HepG2 (cell line): ENCODE data around the gene ABCD1. TPM values are rescaled to one million over a fixed set of nuclear protein-coding genes. Genes with fewer than 3 reads are reported as not detected.

Experiments
- ATAC-seq: fragments of 200-7000 bp; cut with Tn5 transposase; 3 replicates; pipeline ENCODE4 v1.9.1; 2020; ENCODE audit warnings: mild to moderate bottlenecking, moderate library complexity
- BruUV-seq: library from RNA; stranded (reverse); fragments of 400-500 nt; replicated peaks from 2 replicates; lab custom pipeline; 2021; lab: Mats Ljungman, UMichigan
- CTCF ChIA-PET: fragments of 300-600 bp; formaldehyde crosslinking; extraction: SDS; loops from one replicate; lab custom pipeline; 2021; ENCODE audit warnings: low total read pairs, inconsistent platforms, low intra/inter-chr PET ratio; lab: Yijun Ruan, JAX
- POLR2A ChIA-PET: fragments of 350-600 bp; sonication (Branson Sonifier 250); formaldehyde crosslinking; loops from one replicate; lab custom pipeline; 2020; ENCODE audit warnings: antibody characterized with exemption, inconsistent platforms; lab: Yijun Ruan, JAX
- DNase-seq: peaks from one replicate; pipeline ENCODE4 v3.0.0-alpha.2; 2015; ENCODE audit warnings: low spot score
- FAIRE-seq: peaks from 3 replicates; lab custom pipeline; 2011; peaks lifted over from hg19 to GRCh38; lab: Jason Lieb, UNC
- H2AFZ ChIP-seq: one replicate; pipeline ENCODE4 v1.6.1; 2011; ENCODE audit warnings: low read length, inconsistent platforms
- H3K27ac ChIP-seq: fragments of 300-600 bp; 3 replicates; pipeline ENCODE4 v1.8.0; 2011; ENCODE audit warnings: mixed run types, mild to moderate bottlenecking, mixed read lengths, low read length, inconsistent platforms; ENCODE audit not compliant: insufficient read depth; ENCODE audit errors: extremely low read length
- H3K27me3 ChIP-seq, 2 experiments: fragments of 200-600 bp in 1 of 2; 2 replicates in 1 of 2; 3 replicates in 1 of 2; pipeline versions ENCODE4 v1.6.0 to v1.8.0; 2011; ENCODE audit warnings: low read length in 2 of 2, mild to moderate bottlenecking in 2 of 2, moderate library complexity in 2 of 2, inconsistent platforms in 1 of 2; ENCODE audit not compliant: insufficient read depth in 2 of 2, control insufficient read depth in 1 of 2
- H3K36me3 ChIP-seq, 2 experiments: fragments of 200-600 bp in 1 of 2; replicated peaks in 1 of 2; 2 replicates in 1 of 2; 3 replicates in 1 of 2; pipeline versions ENCODE4 v1.5.1 to v1.8.0; 2011; ENCODE audit warnings: low read length in 2 of 2, inconsistent platforms in 1 of 2; ENCODE audit not compliant: insufficient read depth in 2 of 2, control insufficient read depth in 1 of 2
- H3K4me1 ChIP-seq: 2 replicates; pipeline ENCODE4 v1.5.1; 2012; ENCODE audit warnings: low read length, inconsistent platforms; ENCODE audit not compliant: insufficient read depth
- H3K4me2 ChIP-seq: 2 replicates; pipeline ENCODE4 v1.6.0; 2011; ENCODE audit warnings: low read depth, low read length, inconsistent platforms
- H3K4me3 ChIP-seq, 3 experiments: fragments of 200-600 bp in 1 of 3; sonication (generic), shearing (Covaris generic) in 1 of 3; replicated peaks in 1 of 3; 2 replicates each; pipeline ENCODE4 v1.5.1; 2011 to 2016; ENCODE audit warnings: low read length in 3 of 3, inconsistent platforms in 2 of 3, low read depth in 2 of 3, mild to moderate bottlenecking in 2 of 3, control low read depth in 1 of 3, mixed read lengths in 1 of 3; ENCODE audit not compliant: insufficient read depth in 1 of 3
- H3K79me2 ChIP-seq: one replicate; pipeline ENCODE4 v1.6.1; 2011; ENCODE audit warnings: low read length, inconsistent platforms; ENCODE audit not compliant: insufficient read depth
- H3K9ac ChIP-seq: 2 replicates; pipeline ENCODE4 v1.6.0; 2011; ENCODE audit warnings: mild to moderate bottlenecking, low read depth, low read length, inconsistent platforms; ENCODE audit not compliant: insufficient read depth
- H3K9me3 ChIP-seq: 2 replicates; pipeline ENCODE4 v1.5.1; 2012; ENCODE audit warnings: mild to moderate bottlenecking, low read length
- H4K20me1 ChIP-seq: 2 replicates; pipeline ENCODE4 v1.6.0; 2011; ENCODE audit warnings: inconsistent platforms, mild to moderate bottlenecking, low read length, moderate library complexity; ENCODE audit not compliant: insufficient read depth
- BHLHE40 ChIP-seq: IDR thresholded peaks from 2 replicates; pipeline ENCODE4 v1.6.1; 2011; ENCODE audit warnings: low read length, improper control_type of control experiment
- CREM ChIP-seq, 2 experiments: sonication (generic) in 1 of 2; formaldehyde crosslinking in 1 of 2; IDR thresholded peaks; 2 replicates each; pipeline versions ENCODE4 v1.4.0 to v1.6.1; 2016 to 2020; ENCODE audit warnings: antibody characterized with exemption in 1 of 2, mild to moderate bottlenecking in 1 of 2, missing genetic modification reagents in 1 of 2
- GLI4 ChIP-seq: sonication (generic); formaldehyde crosslinking; IDR thresholded peaks from 2 replicates; pipeline ENCODE4 v1.5.1; 2020; ENCODE audit warnings: missing genetic modification reagents, mild to moderate bottlenecking, moderate library complexity, borderline replicate concordance
- HOXA3 ChIP-seq: sonication (generic); formaldehyde crosslinking; IDR thresholded peaks from 2 replicates; pipeline ENCODE4 v1.5.0; 2020; ENCODE audit warnings: missing genetic modification reagents
- REPIN1 ChIP-seq: sonication (generic); formaldehyde crosslinking; IDR thresholded peaks from 2 replicates; pipeline ENCODE4 v1.8.0; 2022; ENCODE audit warnings: missing genetic modification reagents, low read depth, mild to moderate bottlenecking, borderline replicate concordance
- SALL2 ChIP-seq: sonication (generic); formaldehyde crosslinking; IDR thresholded peaks from 2 replicates; pipeline ENCODE4 v1.8.1; 2023; ENCODE audit warnings: mild to moderate bottlenecking, missing genetic modification reagents, inconsistent platforms
- SMARCE1 ChIP-seq: fragments of 450-650 bp; IDR thresholded peaks from 2 replicates; pipeline ENCODE4 v1.6.1; 2017; ENCODE audit warnings: borderline replicate concordance
- ZC3H4 ChIP-seq: sonication (generic); formaldehyde crosslinking; IDR thresholded peaks from 2 replicates; pipeline ENCODE4 v1.4.0; 2020; ENCODE audit warnings: missing genetic modification reagents, borderline replicate concordance
- ZFP62 ChIP-seq: sonication (generic); formaldehyde crosslinking; IDR thresholded peaks from 2 replicates; pipeline ENCODE4 v1.4.0; 2020; ENCODE audit warnings: missing genetic modification reagents
- ZNF549 ChIP-seq: sonication (generic); formaldehyde crosslinking; IDR thresholded peaks from 2 replicates; pipeline ENCODE4 v1.5.0; 2020; ENCODE audit warnings: missing genetic modification reagents
- ZNF724P ChIP-seq: sonication (generic); formaldehyde crosslinking; IDR thresholded peaks from 2 replicates; pipeline ENCODE4 v1.8.0; 2022; ENCODE audit warnings: missing genetic modification reagents, borderline replicate concordance
- WGBS: methylation state at CpG from one replicate; pipeline ENCODE4 v1.1.6; 2017; ENCODE audit warnings: low lambda C conversion rate; 5-methylcytosine and 5-hydroxymethylcytosine counted together
- in situ Hi-C: cut with HindIII; loops from 2 replicates; pipeline ENCODE4 v1.10.0; 2017; ENCODE audit warnings: low pct_unique_long_range_greater_than_20kb; ENCODE audit not compliant: extremely low pct_ligation_motif_present
- intact Hi-C: fragments of 100-400 bp; cut with micrococcal nuclease; formaldehyde crosslinking; loops from one replicate; pipeline ENCODE4 v1.10.0; 2022; ENCODE audit not compliant: unreplicated experiment
- polyA plus RNA-seq, 8 experiments: library from polyadenylated mRNA; depleted of rRNA in 3 of 8; stranded (reverse) in 7 of 8; unstranded in 1 of 8; fragments of >200 nt; fragmentation: Illumina TruSeq in 4 of 8; extraction: Trizol in 4 of 8; gene quantifications; 2 replicates each; pipeline versions ENCODE4 v1.2.1 to v1.2.3, GENCODE V29; 2011 to 2016; ENCODE audit warnings: low read depth in 4 of 8, missing spikeins in 1 of 8, mixed read lengths in 1 of 8; ENCODE audit not compliant: insufficient read depth in 1 of 8
- total RNA-seq, 5 experiments: library from RNA; depleted of rRNA; stranded (reverse); fragments of >200 nt; fragmentation: Illumina TruSeq; extraction: Trizol; gene quantifications; 2 replicates each; pipeline ENCODE4 v1.2.3, GENCODE V29; 2016; ENCODE audit warnings: low read depth in 1 of 5
- TF ChIP-seq, protein P1 (sequence below): sonication (generic); formaldehyde crosslinking; IDR thresholded peaks from 2 replicates; pipeline ENCODE4 v1.5.0; 2020; ENCODE audit warnings: mild to moderate bottlenecking, missing genetic modification reagents
- TF ChIP-seq, protein P2 (sequence below): sonication (generic); formaldehyde crosslinking; IDR thresholded peaks from 2 replicates; pipeline ENCODE4 v1.5.1; 2020; ENCODE audit warnings: mild to moderate bottlenecking, missing genetic modification reagents, moderate library complexity
- TF ChIP-seq, protein P3 (sequence below), 2 experiments: sonication (generic) in 1 of 2; formaldehyde crosslinking in 1 of 2; IDR thresholded peaks; 2 replicates each; pipeline versions ENCODE4 v1.4.0 to v1.6.1; 2018 to 2020; ENCODE audit warnings: missing genetic modification reagents in 2 of 2, borderline replicate concordance in 1 of 2, low read depth in 1 of 2, mild to moderate bottlenecking in 1 of 2, missing biosample characterization in 1 of 2
- TF ChIP-seq, protein P4 (sequence below): sonication (generic); formaldehyde crosslinking; IDR thresholded peaks from 2 replicates; pipeline ENCODE4 v1.8.1; 2023; ENCODE audit warnings: missing genetic modification reagents, mild to moderate bottlenecking, borderline replicate concordance
- TF ChIP-seq, protein P5 (sequence below): sonication (generic); formaldehyde crosslinking; IDR thresholded peaks from 2 replicates; pipeline ENCODE4 v1.8.1; 2022; ENCODE audit warnings: low read depth, mild to moderate bottlenecking, missing genetic modification reagents

The ABCD1 gene
- total and polyA plus RNA-seq, 2 of the 13 experiments (the other 11 are each of a cell fraction or from before 2014, with no cell fraction given): 11.4 to 15.9 TPM

DNA sequence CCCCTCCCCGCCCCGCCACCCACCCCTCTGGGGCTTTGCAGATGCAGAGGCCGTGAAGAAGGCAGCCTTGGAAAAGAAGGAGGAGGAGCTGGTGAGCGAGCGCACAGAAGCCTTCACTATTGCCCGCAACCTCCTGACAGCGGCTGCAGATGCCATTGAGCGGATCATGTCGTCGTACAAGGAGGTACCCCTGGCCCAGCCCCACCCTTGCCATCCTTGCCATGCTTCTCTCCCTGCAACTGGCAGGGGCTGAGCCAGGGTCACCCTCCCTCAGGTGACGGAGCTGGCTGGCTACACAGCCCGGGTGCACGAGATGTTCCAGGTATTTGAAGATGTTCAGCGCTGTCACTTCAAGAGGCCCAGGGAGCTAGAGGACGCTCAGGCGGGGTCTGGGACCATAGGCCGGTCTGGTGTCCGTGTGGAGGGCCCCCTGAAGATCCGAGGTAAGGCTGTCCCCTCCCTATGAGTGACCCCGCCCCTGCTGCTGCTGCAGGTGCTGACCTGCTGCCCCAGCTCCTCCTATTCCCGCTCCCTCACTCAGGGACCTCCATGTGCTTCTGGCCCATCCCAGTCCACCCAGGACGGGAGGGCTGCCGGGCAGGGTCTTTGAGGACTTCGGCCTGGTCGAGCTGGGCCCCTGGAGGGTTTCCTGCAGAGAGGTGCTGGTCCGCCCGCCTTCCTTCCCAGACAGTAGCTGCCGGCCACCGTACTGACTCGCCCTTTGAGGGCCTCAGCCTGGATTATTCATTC, 11.6 kb downstream of the ABCD1 start:
- H3K79me2 ChIP-seq: no peaks in the 10 kb centered on the region
- no peaks in the 10 kb centered on the region for H3K9me3 ChIP-seq
- DNase-seq: no peak
- H3K4me3 ChIP-seq: no peak overlapping the region
- H2AFZ ChIP-seq: no peak overlapping the region
- ChIA-PET POLR2A (no interaction called here), CTCF (no interaction called here)
- WGBS: 98% methylated on average over 10 of the region's 30 CpGs
- no peak for ATAC-seq
- in situ Hi-C loops: no loop called here
- H3K9ac ChIP-seq: no peak overlapping the region
- no peak overlapping the region for H3K27ac ChIP-seq
- intact Hi-C loops: no loop called here
- H3K4me2 ChIP-seq: no peak overlapping the region
- H3K4me1 ChIP-seq: peaks cover 16% of the 10 kb centered on the region
- 0 out of 5 replicates have a peak, but pooled peaks cover 0 to 3% of the 10 kb centered on the region in 2 experiments for H3K36me3 ChIP-seq
- no peak for FAIRE-seq
- BruUV-seq: no TSS peak
- no peaks in the 10 kb centered on the region for H4K20me1 ChIP-seq
- H3K27me3 ChIP-seq: no peaks in the 10 kb centered on the region
- no peak for TF ChIP-seq SMARCE1
- TF ChIP-seq, protein P1, sequence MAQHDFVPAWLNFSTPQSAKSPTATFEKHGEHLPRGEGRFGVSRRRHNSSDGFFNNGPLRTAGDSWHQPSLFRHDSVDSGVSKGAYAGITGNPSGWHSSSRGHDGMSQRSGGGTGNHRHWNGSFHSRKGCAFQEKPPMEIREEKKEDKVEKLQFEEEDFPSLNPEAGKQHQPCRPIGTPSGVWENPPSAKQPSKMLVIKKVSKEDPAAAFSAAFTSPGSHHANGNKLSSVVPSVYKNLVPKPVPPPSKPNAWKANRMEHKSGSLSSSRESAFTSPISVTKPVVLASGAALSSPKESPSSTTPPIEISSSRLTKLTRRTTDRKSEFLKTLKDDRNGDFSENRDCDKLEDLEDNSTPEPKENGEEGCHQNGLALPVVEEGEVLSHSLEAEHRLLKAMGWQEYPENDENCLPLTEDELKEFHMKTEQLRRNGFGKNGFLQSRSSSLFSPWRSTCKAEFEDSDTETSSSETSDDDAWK: no peak
- no peak for TF ChIP-seq ZNF549 (CRISPR knock-in tag)
- TF ChIP-seq ZNF724P (CRISPR knock-in tag): no peak
- TF ChIP-seq, protein P2, sequence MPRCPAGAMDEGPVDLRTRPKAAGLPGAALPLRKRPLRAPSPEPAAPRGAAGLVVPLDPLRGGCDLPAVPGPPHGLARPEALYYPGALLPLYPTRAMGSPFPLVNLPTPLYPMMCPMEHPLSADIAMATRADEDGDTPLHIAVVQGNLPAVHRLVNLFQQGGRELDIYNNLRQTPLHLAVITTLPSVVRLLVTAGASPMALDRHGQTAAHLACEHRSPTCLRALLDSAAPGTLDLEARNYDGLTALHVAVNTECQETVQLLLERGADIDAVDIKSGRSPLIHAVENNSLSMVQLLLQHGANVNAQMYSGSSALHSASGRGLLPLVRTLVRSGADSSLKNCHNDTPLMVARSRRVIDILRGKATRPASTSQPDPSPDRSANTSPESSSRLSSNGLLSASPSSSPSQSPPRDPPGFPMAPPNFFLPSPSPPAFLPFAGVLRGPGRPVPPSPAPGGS (CRISPR knock-in tag): no peak
- TF ChIP-seq BHLHE40: no peak
- no peak for TF ChIP-seq HOXA3 (CRISPR knock-in tag)
- TF ChIP-seq SALL2: no peak
- no peak for TF ChIP-seq ZFP62 (CRISPR knock-in tag)
- no peak for TF ChIP-seq REPIN1 (CRISPR knock-in tag)
- TF ChIP-seq, protein P3, sequence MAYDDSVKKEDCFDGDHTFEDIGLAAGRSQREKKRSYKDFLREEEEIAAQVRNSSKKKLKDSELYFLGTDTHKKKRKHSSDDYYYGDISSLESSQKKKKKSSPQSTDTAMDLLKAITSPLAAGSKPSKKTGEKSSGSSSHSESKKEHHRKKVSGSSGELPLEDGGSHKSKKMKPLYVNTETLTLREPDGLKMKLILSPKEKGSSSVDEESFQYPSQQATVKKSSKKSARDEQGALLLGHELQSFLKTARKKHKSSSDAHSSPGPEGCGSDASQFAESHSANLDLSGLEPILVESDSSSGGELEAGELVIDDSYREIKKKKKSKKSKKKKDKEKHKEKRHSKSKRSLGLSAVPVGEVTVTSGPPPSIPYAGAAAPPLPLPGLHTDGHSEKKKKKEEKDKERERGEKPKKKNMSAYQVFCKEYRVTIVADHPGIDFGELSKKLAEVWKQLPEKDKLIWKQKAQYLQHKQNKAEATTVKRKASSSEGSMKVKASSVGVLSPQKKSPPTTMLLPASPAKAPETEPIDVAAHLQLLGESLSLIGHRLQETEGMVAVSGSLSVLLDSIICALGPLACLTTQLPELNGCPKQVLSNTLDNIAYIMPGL (CRISPR knock-in tag; IDR thresholded peaks at IDR 0.05; ENCODE audit: borderline replicate concordance in 1 of 2, low read depth in 1 of 2): no peak
- TF ChIP-seq, protein P4, sequence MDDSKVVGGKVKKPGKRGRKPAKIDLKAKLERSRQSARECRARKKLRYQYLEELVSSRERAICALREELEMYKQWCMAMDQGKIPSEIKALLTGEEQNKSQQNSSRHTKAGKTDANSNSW (CRISPR knock-in tag): no peak
- TF ChIP-seq CREM (IDR thresholded peaks at IDR 0.05): no peak
- no peak for TF ChIP-seq CREM (CRISPR knock-in tag; IDR thresholded peaks at IDR 0.05)
- TF ChIP-seq, protein P5, sequence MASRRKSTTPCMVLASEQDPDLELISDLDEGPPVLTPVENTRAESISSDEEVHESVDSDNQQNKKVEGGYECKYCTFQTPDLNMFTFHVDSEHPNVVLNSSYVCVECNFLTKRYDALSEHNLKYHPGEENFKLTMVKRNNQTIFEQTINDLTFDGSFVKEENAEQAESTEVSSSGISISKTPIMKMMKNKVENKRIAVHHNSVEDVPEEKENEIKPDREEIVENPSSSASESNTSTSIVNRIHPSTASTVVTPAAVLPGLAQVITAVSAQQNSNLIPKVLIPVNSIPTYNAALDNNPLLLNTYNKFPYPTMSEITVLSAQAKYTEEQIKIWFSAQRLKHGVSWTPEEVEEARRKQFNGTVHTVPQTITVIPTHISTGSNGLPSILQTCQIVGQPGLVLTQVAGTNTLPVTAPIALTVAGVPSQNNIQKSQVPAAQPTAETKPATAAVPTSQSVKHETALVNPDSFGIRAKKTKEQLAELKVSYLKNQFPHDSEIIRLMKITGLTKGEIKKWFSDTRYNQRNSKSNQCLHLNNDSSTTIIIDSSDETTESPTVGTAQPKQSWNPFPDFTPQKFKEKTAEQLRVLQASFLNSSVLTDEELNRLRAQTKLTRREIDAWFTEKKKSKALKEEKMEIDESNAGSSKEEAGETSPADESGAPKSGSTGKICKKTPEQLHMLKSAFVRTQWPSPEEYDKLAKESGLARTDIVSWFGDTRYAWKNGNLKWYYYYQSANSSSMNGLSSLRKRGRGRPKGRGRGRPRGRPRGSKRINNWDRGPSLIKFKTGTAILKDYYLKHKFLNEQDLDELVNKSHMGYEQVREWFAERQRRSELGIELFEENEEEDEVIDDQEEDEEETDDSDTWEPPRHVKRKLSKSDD (CRISPR knock-in tag): no peak
- no peak for TF ChIP-seq GLI4 (CRISPR knock-in tag)
- TF ChIP-seq ZC3H4 (CRISPR knock-in tag): no peak
